Measurements from ENCODE around the gene ARIH1. TPM values are rescaled to one million over a fixed set of nuclear protein-coding genes. Genes with fewer than 3 reads are reported as not detected.

ARIH1 gene
- total RNA-seq, 1 experiment from 2014 or later = 36.6 TPM

DNA sequence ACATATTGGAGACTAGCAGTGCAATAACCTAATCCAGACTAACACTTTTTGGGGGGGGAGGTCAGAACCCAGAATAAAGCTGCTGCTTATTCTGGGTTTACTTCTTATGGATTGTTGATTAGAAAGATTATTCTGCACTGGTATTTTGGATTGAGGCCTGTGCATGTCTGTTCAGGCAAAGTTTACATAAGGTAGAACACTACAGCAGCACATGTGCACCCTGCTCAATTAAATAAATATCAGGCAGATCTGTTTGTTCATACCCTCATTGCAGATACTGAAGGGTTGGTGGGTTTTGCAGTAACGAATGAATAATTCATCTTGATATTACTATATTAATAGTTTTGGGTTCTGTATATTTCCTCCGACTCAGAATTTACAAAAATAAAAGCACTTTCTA lies 19.1 kb downstream of the ARIH1 start:
- no peak overlapping the region for H3K27ac ChIP-seq

DNA sequence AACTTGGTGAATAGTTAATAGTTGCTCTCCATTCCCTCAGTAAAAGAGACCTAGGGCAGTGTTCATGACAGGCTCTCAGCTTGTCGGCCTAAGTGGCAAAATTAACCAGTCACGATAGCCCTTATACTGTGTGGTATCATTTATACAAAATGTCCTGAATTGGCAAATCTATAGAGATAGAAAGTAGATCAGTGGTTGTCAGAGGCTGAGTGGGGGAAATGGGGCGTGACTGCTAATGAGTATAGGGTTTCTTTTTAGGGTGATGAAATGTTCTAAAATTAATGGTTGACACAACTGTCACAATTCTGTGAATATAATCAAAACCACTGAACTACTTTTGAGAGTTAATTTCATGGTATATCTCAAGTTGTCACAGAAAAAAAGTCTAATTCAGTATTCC lies 20.9 kb downstream of the ARIH1 start:
- Histone ChIP-seq H3K4me3 (no peak overlapping the region), H3K4me1 (replicated peaks) (peaks cover 21% of the 10 kb centered on the region), H3K36me3 (peaks cover 17% of the 10 kb centered on the region), H3K27ac (no peak overlapping the region), H3K27me3 (replicated peaks) (no peaks in the 10 kb centered on the region), H3K9me3 (replicated peaks) (no peaks in the 10 kb centered on the region)
- DNase-seq (ENCODE audit: low read depth in 1 of 2, low spot score in 2 of 2) = no peak

More for the DNA sequence above, 19.1 kb downstream of the ARIH1 start:
- Histone ChIP-seq H3K9me3 (replicated peaks) (no peaks in the 10 kb centered on the region), H3K4me1 (replicated peaks) (peaks cover 21% of the 10 kb centered on the region), H3K36me3 (peaks cover 16% of the 10 kb centered on the region), H3K27me3 (replicated peaks) (no peaks in the 10 kb centered on the region), H3K4me3 (no peak overlapping the region)
- DNase-seq (ENCODE audit: low read depth in 1 of 2, low spot score in 2 of 2) = no peak

DNA sequence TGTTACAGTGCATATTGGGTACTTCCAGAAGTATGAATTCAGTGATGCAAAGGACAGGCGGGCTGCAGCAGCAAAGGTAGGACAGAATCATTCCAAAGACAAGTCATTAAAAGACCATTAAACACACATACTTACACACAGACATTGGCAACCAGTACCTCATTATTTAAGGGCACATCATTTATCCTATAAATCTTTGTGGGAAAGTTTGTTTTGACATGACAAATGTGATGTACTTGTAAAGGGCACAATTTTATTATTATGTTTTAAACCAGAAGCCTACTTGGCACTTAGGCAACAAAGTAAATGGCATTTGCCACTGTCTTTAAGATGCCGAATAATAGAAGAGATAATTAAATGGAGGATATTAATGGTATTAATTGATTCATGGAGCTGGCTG lies 22.7 kb downstream of the ARIH1 start:
- H3K27ac ChIP-seq = no peak overlapping the region
- DNase-seq (ENCODE audit: low read depth in 1 of 2, low spot score in 2 of 2) = no peak

DNA sequence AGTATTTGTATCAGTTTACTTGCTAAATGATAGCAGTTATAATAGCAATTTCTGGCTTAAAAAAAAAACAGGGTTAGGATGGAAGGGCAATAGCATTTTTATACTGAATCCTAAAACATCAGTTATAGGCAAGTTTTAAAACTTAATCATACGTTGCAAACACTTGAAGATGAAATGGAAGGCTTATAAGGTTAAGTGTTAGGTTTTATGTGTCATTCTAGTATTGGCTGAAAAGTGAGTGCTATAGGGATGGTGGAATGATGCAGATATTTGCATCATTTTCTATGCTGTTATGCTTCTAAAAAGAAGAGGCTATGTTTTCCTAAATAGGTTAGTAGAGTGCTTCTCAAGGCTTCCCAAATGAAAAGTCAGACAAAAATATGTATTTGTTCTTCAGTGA lies 23.3 kb downstream of the ARIH1 start:
- Histone ChIP-seq H3K27me3 (replicated peaks) (no peaks in the 10 kb centered on the region), H3K4me1 (replicated peaks) (peaks cover 8% of the 10 kb centered on the region), H3K9me3 (replicated peaks) (no peaks in the 10 kb centered on the region), H3K27ac (no peak overlapping the region), H3K36me3 (peaks cover 20% of the 10 kb centered on the region), H3K4me3 (no peak overlapping the region)
- DNase-seq (ENCODE audit: low read depth in 1 of 2, low spot score in 2 of 2) = no peak

More for the DNA sequence above, 22.7 kb downstream of the ARIH1 start:
- Histone ChIP-seq H3K4me1 (replicated peaks) (peaks cover 15% of the 10 kb centered on the region), H3K36me3 (peaks cover 20% of the 10 kb centered on the region), H3K4me3 (no peak overlapping the region), H3K27me3 (replicated peaks) (no peaks in the 10 kb centered on the region), H3K9me3 (replicated peaks) (no peaks in the 10 kb centered on the region)

DNA sequence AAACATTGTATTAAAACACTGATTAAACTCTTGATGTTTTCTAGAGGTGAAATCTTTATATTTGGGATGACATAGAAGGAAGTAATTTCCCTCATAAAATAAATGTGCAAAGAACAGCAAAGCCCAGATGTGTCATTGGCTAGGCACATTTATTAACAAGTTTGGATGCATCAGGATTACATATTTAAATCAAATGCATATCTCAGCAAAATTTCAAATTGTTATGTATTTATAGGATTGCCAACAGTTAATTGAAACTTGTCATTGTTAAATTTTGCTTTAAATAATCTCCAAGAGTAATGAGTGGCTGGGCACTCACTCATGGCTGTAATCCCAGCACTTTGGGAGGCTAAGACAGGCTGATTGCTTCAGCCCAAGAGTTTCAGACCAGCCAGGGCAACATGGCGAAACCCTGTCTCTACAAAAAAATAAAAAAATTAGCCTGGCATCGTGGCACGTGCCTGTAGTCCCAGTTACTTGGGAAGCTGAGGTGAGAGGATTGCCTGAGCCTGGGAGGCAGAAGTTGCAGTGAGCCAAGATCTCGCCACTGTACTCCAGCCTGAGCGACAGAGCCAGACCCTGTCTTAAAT lies 28.2 kb downstream of the ARIH1 start:
- no peak overlapping the region for H3K4me3 ChIP-seq
- peaks cover 16% of the 10 kb centered on the region for H3K36me3 ChIP-seq
- DNase-seq (ENCODE audit: low read depth in 1 of 2, low spot score in 2 of 2) = no peak
- H3K4me1 ChIP-seq (replicated peaks) = peaks cover 6% of the 10 kb centered on the region
- no peaks in the 10 kb centered on the region for H3K9me3 ChIP-seq (replicated peaks)
- no peak overlapping the region for H3K27ac ChIP-seq
- no peaks in the 10 kb centered on the region for H3K27me3 ChIP-seq (replicated peaks)

DNA sequence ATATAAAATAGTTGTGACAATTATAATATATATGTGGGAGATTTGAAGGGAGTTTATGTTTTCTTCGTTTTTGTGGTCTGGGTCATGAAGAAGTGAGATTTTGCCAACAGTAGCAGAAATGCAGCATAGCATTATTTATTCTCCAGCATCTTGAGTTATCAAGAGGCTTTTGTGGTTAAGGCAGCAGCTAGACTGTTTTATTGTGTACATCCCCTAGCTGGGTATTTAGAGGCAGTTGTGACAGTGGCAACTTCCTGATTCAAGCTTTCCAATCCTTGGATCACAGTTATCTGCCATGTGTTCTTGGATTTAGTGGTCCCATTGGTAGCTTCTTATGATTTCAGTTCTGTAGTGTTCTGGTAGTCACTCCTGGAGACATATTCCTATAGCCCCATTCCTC lies 29.0 kb downstream of the ARIH1 start:
- Histone ChIP-seq H3K9me3 (replicated peaks) (no peaks in the 10 kb centered on the region), H3K27me3 (replicated peaks) (no peaks in the 10 kb centered on the region), H3K27ac (no peak overlapping the region), H3K36me3 (peaks cover 13% of the 10 kb centered on the region), H3K4me3 (no peak overlapping the region), H3K4me1 (replicated peaks) (peaks cover 6% of the 10 kb centered on the region)
- DNase-seq (ENCODE audit: low read depth in 1 of 2, low spot score in 2 of 2) = peak in 1 of 2 experiments; percentile 10

DNA sequence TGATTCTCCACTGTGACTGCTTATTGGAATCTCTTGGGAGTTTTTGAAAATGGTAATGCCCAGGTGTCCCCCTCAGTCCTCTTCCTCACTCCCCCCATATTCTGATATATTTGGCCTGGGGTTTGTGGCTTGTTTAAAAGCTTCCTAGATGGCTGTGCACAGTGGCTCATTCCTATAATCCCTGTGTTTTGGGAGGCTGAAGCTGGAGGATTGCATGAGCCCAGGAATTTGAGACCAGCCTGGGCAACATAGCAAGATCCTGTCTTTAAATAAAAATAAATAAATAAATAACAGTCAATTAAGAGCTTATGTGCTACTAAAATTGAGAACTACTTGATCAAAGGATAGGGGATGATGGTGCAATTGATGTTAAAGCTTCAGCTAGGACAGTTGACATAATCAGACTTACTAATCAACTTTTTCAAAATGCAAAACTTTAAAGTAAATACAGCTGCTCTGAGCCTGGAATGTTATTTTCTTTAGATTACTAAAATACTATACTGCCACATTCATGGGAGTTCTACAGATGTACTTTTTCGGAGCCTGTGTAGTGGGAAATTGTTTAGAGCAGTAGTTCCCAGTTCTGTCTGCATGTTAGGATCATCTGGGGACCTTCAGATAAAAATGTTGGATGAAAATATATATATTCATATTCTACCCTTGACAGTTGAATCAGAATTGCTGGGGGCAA lies 33.4 kb downstream of the ARIH1 start:
- H3K27me3 ChIP-seq (replicated peaks) = no peaks in the 10 kb centered on the region

DNA sequence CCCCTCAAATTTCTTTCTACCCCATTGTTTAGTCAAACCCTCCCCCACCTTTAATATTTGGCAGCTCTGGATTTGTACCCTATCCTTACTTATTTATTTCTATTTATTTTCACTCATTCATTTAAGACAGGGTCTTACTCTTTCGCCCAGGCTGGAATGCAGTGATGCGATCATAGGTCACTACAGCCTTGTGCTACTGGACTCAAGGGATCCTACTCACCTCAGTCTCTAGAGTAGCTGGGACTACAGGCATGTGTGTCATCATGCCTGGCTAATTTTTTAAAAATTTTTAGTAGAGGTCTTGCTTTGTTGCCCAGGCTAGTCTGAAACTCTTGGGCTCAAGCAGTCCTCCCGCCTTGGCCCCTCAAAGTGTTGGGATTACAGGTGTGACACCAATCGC lies 35.4 kb downstream of the ARIH1 start:
- no peaks in the 10 kb centered on the region for H3K9me3 ChIP-seq (replicated peaks)
- H3K27me3 ChIP-seq (replicated peaks) = no peaks in the 10 kb centered on the region
- peaks cover 4% of the 10 kb centered on the region for H3K36me3 ChIP-seq
- DNase-seq (ENCODE audit: low read depth in 1 of 2, low spot score in 2 of 2) = no peak
- H3K4me1 ChIP-seq (replicated peaks) = no peaks in the 10 kb centered on the region
- no peak overlapping the region for H3K27ac ChIP-seq
- no peak overlapping the region for H3K4me3 ChIP-seq

More for the DNA sequence above, 33.4 kb downstream of the ARIH1 start:
- H3K4me3 ChIP-seq = no peak overlapping the region
- peaks cover 6% of the 10 kb centered on the region for H3K4me1 ChIP-seq (replicated peaks)
- no peak for DNase-seq (ENCODE audit: low read depth in 1 of 2, low spot score in 2 of 2)
- no peak overlapping the region for H3K27ac ChIP-seq
- no peaks in the 10 kb centered on the region for H3K9me3 ChIP-seq (replicated peaks)
- H3K36me3 ChIP-seq = peaks cover 4% of the 10 kb centered on the region; the same call in 1 of the 2 replicates

DNA sequence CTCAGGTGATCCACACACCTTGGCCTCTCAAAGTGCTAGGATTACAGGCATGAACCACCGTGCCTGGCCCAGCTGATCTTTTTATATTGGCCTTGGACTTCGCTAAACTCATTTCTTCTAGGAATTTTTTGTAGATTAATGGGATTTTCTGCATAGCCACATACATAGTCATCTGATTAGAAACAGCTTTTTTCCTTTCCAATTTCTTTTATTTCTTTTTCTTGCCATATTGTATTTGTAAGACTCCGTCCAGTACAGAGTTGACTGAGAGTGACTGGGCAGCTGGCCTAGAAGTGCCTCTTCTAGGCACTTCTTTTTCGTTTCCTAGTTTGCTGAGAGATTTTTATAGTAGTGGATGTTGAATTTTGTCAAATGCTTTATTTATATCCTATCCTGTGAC lies 37.4 kb downstream of the ARIH1 start:
- Histone ChIP-seq H3K27ac (no peak overlapping the region), H3K4me3 (no peak overlapping the region), H3K9me3 (replicated peaks) (no peaks in the 10 kb centered on the region), H3K27me3 (replicated peaks) (no peaks in the 10 kb centered on the region), H3K36me3 (no peaks in the 10 kb centered on the region; the same call in none of the 2 replicates), H3K4me1 (replicated peaks) (no peaks in the 10 kb centered on the region)
- DNase-seq (ENCODE audit: low read depth in 1 of 2, low spot score in 2 of 2) = no peak

DNA sequence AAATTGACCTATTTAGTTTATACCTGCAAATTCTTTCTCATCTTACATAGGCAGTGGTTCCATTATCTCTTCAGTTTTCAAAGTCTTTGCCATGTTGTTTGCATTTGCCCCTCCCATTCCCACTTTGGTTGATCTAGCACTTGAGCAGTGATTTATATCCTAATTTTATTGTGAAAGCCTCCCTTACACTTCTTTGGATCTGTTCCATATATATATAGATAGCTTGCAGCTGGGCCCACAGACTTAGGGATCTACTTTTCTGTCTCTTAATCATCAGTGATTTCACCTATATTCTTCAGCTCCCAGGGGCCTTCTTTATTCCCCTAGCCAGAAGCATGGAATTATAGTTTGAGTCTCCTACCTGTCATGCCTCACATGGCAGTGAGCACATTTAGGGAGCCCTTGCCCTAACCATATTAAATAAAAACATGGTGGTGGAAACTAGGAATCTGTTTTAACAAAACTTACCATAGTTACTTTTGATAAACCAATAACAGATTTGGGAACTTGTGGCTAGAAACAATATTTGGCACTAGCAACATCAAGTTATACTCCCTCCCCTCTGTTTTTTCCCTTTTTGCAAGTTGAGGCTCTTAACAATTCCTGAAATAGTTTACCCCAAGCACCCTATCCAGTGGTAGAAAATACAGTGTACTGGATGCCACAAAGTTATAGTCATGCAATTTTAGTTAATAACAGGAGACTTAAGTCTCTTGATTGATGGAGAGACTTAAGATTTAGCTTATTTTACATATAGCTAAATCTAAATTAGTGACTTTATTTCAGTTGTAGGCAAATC lies 41.7 kb downstream of the ARIH1 start:
- no peaks in the 10 kb centered on the region for H3K27me3 ChIP-seq (replicated peaks)
- H3K36me3 ChIP-seq = peaks cover 5% of the 10 kb centered on the region
- H3K4me1 ChIP-seq (replicated peaks) = no peaks in the 10 kb centered on the region
- no peak overlapping the region for H3K4me3 ChIP-seq
- H3K27ac ChIP-seq = no peak overlapping the region
- no peak for DNase-seq (ENCODE audit: low read depth in 1 of 2, low spot score in 2 of 2)
- H3K9me3 ChIP-seq (replicated peaks) = no peaks in the 10 kb centered on the region

DNA sequence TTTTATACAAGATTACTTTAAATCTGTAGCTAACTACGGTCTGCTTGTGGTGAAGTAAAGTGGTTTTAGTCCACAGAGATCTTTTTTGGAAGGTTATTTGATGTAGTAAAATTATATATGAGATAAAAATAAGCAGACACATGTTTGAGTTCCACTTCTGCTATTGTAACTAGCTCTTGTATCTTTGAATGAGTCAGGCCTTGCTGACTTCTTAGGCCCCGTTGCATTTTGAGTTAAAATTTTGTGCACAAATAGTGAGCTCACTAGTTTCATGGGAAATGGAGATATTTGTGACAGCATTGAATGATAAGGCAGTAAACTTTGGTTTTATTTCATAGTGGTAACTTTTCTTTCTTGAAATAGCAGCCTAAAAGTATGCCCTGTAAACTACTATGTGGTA lies 42.6 kb downstream of the ARIH1 start:
- Histone ChIP-seq H3K27ac (no peak overlapping the region), H3K4me3 (no peak overlapping the region), H3K27me3 (replicated peaks) (no peaks in the 10 kb centered on the region), H3K36me3 (peaks cover 5% of the 10 kb centered on the region), H3K9me3 (replicated peaks) (no peaks in the 10 kb centered on the region), H3K4me1 (replicated peaks) (peaks cover 5% of the 10 kb centered on the region)
- no peak for DNase-seq (ENCODE audit: low read depth in 1 of 2, low spot score in 2 of 2)

DNA sequence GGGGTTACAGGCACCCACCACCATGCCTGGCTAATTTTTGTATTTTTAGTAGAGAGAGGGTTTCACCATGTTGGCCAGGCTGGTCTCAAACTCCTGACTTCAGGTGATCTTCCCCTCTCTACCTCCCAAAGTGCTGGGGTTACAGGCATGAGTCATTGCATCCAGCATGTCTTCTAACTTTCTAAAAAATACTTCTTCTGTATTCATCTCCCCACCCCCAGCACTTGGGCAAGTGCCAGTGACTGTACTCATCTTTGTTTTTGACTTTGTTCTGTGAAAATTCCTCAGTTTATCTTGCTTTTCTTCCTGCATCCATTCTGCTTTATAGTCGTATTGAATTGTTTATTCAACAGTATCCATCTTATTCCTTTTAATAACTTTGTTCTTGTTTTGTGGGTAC lies 47.6 kb downstream of the ARIH1 start:
- Histone ChIP-seq H3K4me3 (no peak overlapping the region), H3K4me1 (replicated peaks) (peaks cover 6% of the 10 kb centered on the region), H3K27me3 (replicated peaks) (no peaks in the 10 kb centered on the region), H3K27ac (no peak overlapping the region), H3K36me3 (peaks cover 20% of the 10 kb centered on the region), H3K9me3 (replicated peaks) (no peaks in the 10 kb centered on the region)
- DNase-seq (ENCODE audit: low read depth in 1 of 2, low spot score in 2 of 2) = peak in 1 of 2 experiments; percentile 21

DNA sequence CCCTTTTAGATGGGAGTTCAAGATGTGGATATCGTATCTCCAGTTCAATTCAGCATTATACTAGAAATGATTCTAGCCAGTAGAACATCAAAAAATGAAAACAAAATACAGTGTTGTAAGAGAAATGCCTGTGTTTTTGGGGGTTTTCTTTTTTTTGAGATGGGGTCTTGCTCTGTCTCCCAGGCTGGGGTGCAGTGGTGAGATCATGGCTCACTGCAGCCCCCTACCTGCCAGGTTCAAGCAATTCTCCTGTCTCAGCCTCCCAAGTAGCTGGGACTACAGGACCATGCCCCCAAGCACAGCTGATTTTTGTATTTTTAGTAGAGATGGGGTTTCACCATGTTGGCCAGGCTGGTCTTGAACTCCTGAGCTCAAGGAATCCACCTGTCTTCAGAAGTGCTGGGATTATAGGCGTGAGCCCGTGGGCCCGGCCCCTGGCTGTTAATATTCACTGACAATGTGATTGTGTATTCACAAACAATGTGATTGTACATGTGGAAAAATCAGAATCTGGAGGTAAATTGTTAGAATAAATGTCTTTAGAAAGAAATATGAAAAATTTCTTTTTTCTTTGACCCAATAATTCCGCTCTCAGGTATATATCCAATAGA lies 59.0 kb downstream of the ARIH1 start:
- Histone ChIP-seq H3K27ac (no peak overlapping the region), H3K4me1 (replicated peaks) (no peaks in the 10 kb centered on the region), H3K27me3 (replicated peaks) (no peaks in the 10 kb centered on the region), H3K9me3 (replicated peaks) (no peaks in the 10 kb centered on the region), H3K4me3 (no peak overlapping the region), H3K36me3 (peaks cover 6% of the 10 kb centered on the region; the same call in 1 of the 2 replicates)
- DNase-seq (ENCODE audit: low read depth in 1 of 2, low spot score in 2 of 2) = no peak

DNA sequence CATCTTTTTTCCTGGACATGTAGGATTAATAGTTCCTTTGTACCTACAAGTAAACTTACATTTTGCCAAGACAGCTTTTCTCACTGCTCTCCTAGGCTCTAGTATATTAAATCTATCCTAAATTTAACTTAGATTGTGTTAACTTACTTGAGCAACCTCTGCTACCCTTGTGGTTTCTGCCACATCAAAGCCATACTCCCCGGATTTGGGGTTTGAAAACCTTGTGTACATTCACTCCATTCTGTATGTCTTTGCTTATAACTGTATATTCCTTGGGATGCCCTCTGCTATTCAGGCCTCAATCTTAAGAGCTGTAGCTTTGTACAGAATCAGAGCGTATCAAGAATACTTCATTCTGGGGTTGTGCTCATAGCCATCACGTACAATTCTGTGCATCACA lies 60.4 kb downstream of the ARIH1 start:
- Histone ChIP-seq H3K9me3 (replicated peaks) (no peaks in the 10 kb centered on the region), H3K36me3 (peaks cover 7% of the 10 kb centered on the region; the same call in 1 of the 2 replicates), H3K4me1 (replicated peaks) (no peaks in the 10 kb centered on the region), H3K4me3 (no peak overlapping the region), H3K27me3 (replicated peaks) (no peaks in the 10 kb centered on the region), H3K27ac (no peak overlapping the region)
- DNase-seq (ENCODE audit: low read depth in 1 of 2, low spot score in 2 of 2) = no peak
